GM12878 (cell line): ENCODE measurements around the gene LPIN2. TPM values are rescaled to one million over a fixed set of nuclear protein-coding genes. Genes with fewer than 3 reads are reported as not detected.
A peak's percentile ranks its signal among the peaks of the same experiment; 100 is the strongest.

Source experiments
- ATAC-seq: fragments of 200-7000 bp; cut with Tn5 transposase; 3 replicates; pipeline ENCODE4 v1.9.1; 2020; ENCODE audit warnings: mild to moderate bottlenecking, moderate library complexity
- BruUV-seq: library from RNA; stranded (reverse); fragments of 400-500 nt; replicated peaks from 2 replicates; lab custom pipeline; 2021; lab: Mats Ljungman, UMichigan
- CTCF ChIA-PET: fragments of 300-600 bp; sonication (Branson Sonifier 250); formaldehyde crosslinking; extraction: SDS; loops from one replicate; lab custom pipeline; 2021; ENCODE audit warnings: inconsistent platforms; lab: Yijun Ruan, JAX
- POLR2A ChIA-PET: fragments of 350-600 bp; formaldehyde crosslinking; extraction: SDS; loops from one replicate; lab custom pipeline; 2021; ENCODE audit warnings: inconsistent platforms; lab: Charles Lee
- RAD21 ChIA-PET: fragments of 300-600 bp; sonication (Branson Sonifier 250); formaldehyde crosslinking; loops from one replicate; lab custom pipeline; 2023; ENCODE audit warnings: antibody characterized with exemption; ENCODE audit not compliant: unreplicated experiment; lab: Charles Lee
- SMC1A ChIA-PET: fragments of 300-600 bp; sonication (Branson Sonifier 250); formaldehyde crosslinking; loops from one replicate; lab custom pipeline; 2023; ENCODE audit not compliant: unreplicated experiment, uncharacterized antibody; lab: Charles Lee
- DNase-seq: peaks from one replicate; pipeline ENCODE4 v3.0.0-alpha.2; 2011; ENCODE audit warnings: low read depth, low spot score
- FAIRE-seq: peaks from 3 replicates; lab custom pipeline; 2011; peaks lifted over from hg19 to GRCh38; lab: Jason Lieb, UNC
- H2AFZ ChIP-seq: 2 replicates; pipeline ENCODE4 v1.6.0; 2011; ENCODE audit warnings: low read depth, low read length, control low read depth; ENCODE audit not compliant: control insufficient read depth
- H3K27ac ChIP-seq: 2 replicates; pipeline ENCODE4 v1.5.1; 2011; ENCODE audit warnings: control low read depth; ENCODE audit not compliant: control insufficient read depth, insufficient read depth
- H3K27me3 ChIP-seq, 2 experiments: replicated peaks in 1 of 2; 2 replicates each; pipeline versions ENCODE4 v1.6.0 to v1.6.1; 2011; ENCODE audit warnings: low read length in 1 of 2; ENCODE audit not compliant: control insufficient read depth in 2 of 2, insufficient read depth in 2 of 2
- H3K36me3 ChIP-seq, 2 experiments: 2 replicates each; pipeline ENCODE4 v1.5.1; 2011; ENCODE audit warnings: low read length in 1 of 2; ENCODE audit not compliant: control insufficient read depth in 2 of 2, insufficient read depth in 2 of 2
- H3K4me1 ChIP-seq: 2 replicates; pipeline ENCODE4 v1.6.1; 2011; ENCODE audit warnings: mild to moderate bottlenecking, low read length, moderate library complexity, mixed read lengths; ENCODE audit not compliant: control insufficient read depth, insufficient read depth
- H3K4me2 ChIP-seq: 2 replicates; pipeline ENCODE4 v1.6.0; 2011; ENCODE audit warnings: control low read depth; ENCODE audit not compliant: control insufficient read depth, insufficient read depth
- H3K4me3 ChIP-seq: fragments of 200-600 bp; sonication (generic); 2 replicates; pipeline ENCODE4 v1.5.1; 2016
- H3K79me2 ChIP-seq: 2 replicates; pipeline ENCODE4 v1.6.0; 2011; ENCODE audit warnings: low read length; ENCODE audit not compliant: control insufficient read depth, insufficient read depth
- H3K9ac ChIP-seq: 2 replicates; pipeline ENCODE4 v1.8.0; 2011; ENCODE audit warnings: low read length, control low read depth, mixed read lengths; ENCODE audit not compliant: control insufficient read depth, insufficient read depth
- H3K9me3 ChIP-seq: replicated peaks from 3 replicates; pipeline ENCODE4 v1.5.1; 2011; ENCODE audit warnings: mild to moderate bottlenecking, low read length; ENCODE audit not compliant: control insufficient read depth, insufficient read depth
- H4K20me1 ChIP-seq: 2 replicates; pipeline ENCODE4 v1.6.0; 2011; ENCODE audit not compliant: control insufficient read depth, insufficient read depth
- MTA2 ChIP-seq: fragments of 450-650 bp; IDR thresholded peaks from 2 replicates; pipeline ENCODE4 v1.6.1; 2016; ENCODE audit warnings: low read depth, mild to moderate bottlenecking, moderate library complexity
- RCOR1 ChIP-seq: conservative IDR thresholded peaks from 2 replicates; pipeline ENCODE4 v1.6.1; 2012; ENCODE audit warnings: low read depth, low read length, improper control_type of control experiment
- WGBS: methylation state at CpG from one replicate; pipeline ENCODE4 v1.1.6; 2016; ENCODE audit warnings: low lambda C conversion rate; ENCODE audit not compliant: insufficient replicate concordance, insufficient coverage; ENCODE audit errors: missing lambda C conversion rate; 5-methylcytosine and 5-hydroxymethylcytosine counted together
- in situ Hi-C: fragments of 300-500 bp; cut with MboI; formaldehyde crosslinking; loops from 9 replicates; pipeline ENCODE4 v1.14.3; 2018; ENCODE audit warnings: mixed read lengths
- intact Hi-C: fragments of 100-400 bp; cut with micrococcal nuclease; formaldehyde crosslinking; loops from one replicate; pipeline ENCODE4 v1.14.2; 2022; ENCODE audit not compliant: unreplicated experiment
- polyA plus RNA-seq, 11 experiments: library from polyadenylated mRNA; depleted of rRNA in 4 of 11; unstranded in 6 of 11; stranded (reverse) in 5 of 11; fragments of >200 nt; fragmentation: Nextera tagmentation in 4 of 11; fragmentation: Illumina TruSeq in 1 of 11; extraction: Ambion mirVana in 4 of 11; extraction: Trizol in 1 of 11; gene quantifications; 1 replicate in 1 of 11; 2 replicates in 10 of 11; pipeline versions ENCODE4 v1.2.1 to v1.2.3, GENCODE V29; 2011 to 2016; ENCODE audit warnings: inconsistent platforms in 2 of 11, missing spikeins in 2 of 11, low read depth in 1 of 11
- total RNA-seq, 4 experiments: library from RNA; depleted of rRNA in 3 of 4; stranded (reverse); fragments of >200 nt in 3 of 4; fragmentation: Illumina TruSeq in 1 of 4; extraction: Trizol in 1 of 4; gene quantifications; 2 replicates each; pipeline versions ENCODE4 v1.2.1 to v1.2.3, GENCODE V29; 2013 to 2021
- TF ChIP-seq, protein P1 (sequence below): IDR thresholded peaks from 2 replicates; pipeline ENCODE4 v1.6.1; 2011; ENCODE audit warnings: borderline replicate concordance, low read depth, mild to moderate bottlenecking, moderate library complexity, mixed read lengths, low read length; ENCODE audit not compliant: insufficient read depth; ENCODE audit errors: extremely low read length
- TF ChIP-seq, protein P2 (sequence below): fragments of 450-650 bp; IDR thresholded peaks from 2 replicates; pipeline ENCODE4 v1.6.1; 2017; ENCODE audit warnings: mild to moderate bottlenecking

Gene LPIN2
- total and polyA plus RNA-seq, 10 of the 15 experiments (the other 5 are each of a cell fraction or from before 2014, with no cell fraction given): 4.1 to 28.0 (median 15.9) TPM

DNA sequence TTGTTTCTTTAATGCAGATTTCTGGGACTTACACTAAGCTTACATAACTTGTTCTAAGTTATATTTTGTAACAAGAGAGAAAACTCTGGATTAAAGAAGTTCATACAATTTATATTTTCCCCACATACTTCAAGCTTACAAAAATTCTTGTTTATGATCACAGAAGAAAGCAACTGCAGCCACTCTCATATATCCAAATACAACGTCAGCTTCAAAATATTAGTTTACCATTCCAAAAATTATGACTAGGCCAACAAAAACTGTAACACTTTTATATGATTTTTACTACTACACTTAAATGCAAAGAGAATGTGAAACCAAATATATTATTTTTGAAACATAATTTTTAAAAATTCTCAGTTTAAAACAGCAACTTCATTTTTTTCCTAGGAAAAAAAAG is 30.9 kb downstream of the LPIN2 start:
- WGBS: 100% methylated on average over 1 of the region's 1 CpG
- POLR2A ChIA-PET: interaction anchor here (0.8 to 5.6 kb wide), 8 partner anchors 8 to 196 kb away, joined by 3 to 124 read pairs (median 4); no protein-coding TSS in a partner anchor
- Histone ChIP-seq H3K27ac (peak overlapping the region; percentile 75), H2AFZ (no peak overlapping the region), H3K9ac (peak overlapping the region; percentile 48), H3K79me2 (peaks cover 82% of the 10 kb centered on the region), H3K4me3 (peak overlapping the region; percentile 43), H3K9me3 (no peaks in the 10 kb centered on the region), H3K27me3 (no peaks in the 10 kb centered on the region), H3K36me3 (no peaks in the 10 kb centered on the region), H3K4me2 (peak overlapping the region; percentile 96), H3K4me1 (peaks cover 47% of the 10 kb centered on the region), H4K20me1 (no peaks in the 10 kb centered on the region)
- in situ Hi-C loops (no loop called here), intact Hi-C loops (loop anchor here (5.0 kb wide), 1 partner anchor 265 kb away; the partner anchor contains the start of gene MYL12A)
- BruUV-seq: no TSS peak
- ATAC-seq (no peak), DNase-seq (no peak), FAIRE-seq (no peak)
- RAD21 ChIA-PET: interaction anchor here (1.0 to 8.5 kb wide), 9 partner anchors 9 to 266 kb away, joined by 3 to 238 read pairs (median 19); partner anchors contain the start of gene MYL12A
- SMC1A ChIA-PET: interaction anchor here (0.5 to 8.6 kb wide), 12 partner anchors 10 to 1890 kb away, joined by 3 to 334 read pairs (median 10); no protein-coding TSS in a partner anchor
- CTCF ChIA-PET: interaction anchor here (0.8 to 8.8 kb wide), 9 partner anchors 13 to 264 kb away, joined by 5 to 285 read pairs (median 12); no protein-coding TSS in a partner anchor
- TF ChIP-seq MTA2 (no peak), RCOR1 (no peak)
- TF ChIP-seq, protein P1, sequence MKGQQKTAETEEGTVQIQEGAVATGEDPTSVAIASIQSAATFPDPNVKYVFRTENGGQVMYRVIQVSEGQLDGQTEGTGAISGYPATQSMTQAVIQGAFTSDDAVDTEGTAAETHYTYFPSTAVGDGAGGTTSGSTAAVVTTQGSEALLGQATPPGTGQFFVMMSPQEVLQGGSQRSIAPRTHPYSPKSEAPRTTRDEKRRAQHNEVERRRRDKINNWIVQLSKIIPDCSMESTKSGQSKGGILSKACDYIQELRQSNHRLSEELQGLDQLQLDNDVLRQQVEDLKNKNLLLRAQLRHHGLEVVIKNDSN: no peak
- TF ChIP-seq, protein P2, sequence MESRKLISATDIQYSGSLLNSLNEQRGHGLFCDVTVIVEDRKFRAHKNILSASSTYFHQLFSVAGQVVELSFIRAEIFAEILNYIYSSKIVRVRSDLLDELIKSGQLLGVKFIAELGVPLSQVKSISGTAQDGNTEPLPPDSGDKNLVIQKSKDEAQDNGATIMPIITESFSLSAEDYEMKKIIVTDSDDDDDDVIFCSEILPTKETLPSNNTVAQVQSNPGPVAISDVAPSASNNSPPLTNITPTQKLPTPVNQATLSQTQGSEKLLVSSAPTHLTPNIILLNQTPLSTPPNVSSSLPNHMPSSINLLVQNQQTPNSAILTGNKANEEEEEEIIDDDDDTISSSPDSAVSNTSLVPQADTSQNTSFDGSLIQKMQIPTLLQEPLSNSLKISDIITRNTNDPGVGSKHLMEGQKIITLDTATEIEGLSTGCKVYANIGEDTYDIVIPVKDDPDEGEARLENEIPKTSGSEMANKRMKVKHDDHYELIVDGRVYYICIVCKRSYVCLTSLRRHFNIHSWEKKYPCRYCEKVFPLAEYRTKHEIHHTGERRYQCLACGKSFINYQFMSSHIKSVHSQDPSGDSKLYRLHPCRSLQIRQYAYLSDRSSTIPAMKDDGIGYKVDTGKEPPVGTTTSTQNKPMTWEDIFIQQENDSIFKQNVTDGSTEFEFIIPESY: no peak
